HK-2 (cell line): ENCODE results near the gene SETDB2.
"Not testable (repeated sequence)": the region's sequence is repeated elsewhere in the genome, so short reads cannot be mapped to it uniquely, and the experiment has no call there.

Source experiments
- DNase-seq: peaks from one replicate; pipeline ENCODE4 v3.0.0-alpha.2; 2018; ENCODE audit not compliant: unreplicated experiment

The SETDB2 gene

DNA sequence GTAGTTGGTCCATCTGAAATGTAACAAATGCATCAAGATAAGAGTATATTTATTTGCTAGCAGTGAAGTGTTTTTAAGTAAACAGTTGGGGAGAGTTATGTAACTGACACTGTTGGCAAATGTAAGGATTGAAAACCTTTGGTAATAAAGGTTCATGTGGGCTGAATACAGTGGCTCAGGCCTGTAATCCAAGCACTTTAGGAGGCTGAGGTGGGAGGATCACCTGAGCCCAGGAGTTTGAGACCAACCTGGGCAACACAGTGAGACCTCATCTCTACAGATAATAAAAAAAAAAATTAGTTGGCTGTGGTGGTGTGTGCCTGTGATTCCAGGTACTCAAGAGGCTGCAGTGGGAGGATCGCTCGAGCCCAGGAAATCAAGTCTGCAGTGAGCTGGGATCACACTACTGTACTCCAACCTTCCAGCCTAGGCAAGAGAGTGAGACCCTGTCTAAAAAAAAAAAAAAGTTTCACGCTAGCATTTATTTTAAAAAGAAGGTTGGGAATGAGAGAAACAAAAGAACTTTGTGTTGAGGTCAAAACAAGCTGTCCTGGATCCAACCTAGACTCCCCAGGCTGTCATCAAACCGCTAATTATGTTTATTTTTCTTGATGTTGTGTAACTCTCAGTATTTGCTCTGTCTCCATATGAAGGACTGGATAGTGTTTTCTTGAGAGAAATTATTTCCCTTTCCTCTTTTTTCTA is 20.7 kb downstream of the SETDB2 start:
- DNase-seq: no peak

DNA sequence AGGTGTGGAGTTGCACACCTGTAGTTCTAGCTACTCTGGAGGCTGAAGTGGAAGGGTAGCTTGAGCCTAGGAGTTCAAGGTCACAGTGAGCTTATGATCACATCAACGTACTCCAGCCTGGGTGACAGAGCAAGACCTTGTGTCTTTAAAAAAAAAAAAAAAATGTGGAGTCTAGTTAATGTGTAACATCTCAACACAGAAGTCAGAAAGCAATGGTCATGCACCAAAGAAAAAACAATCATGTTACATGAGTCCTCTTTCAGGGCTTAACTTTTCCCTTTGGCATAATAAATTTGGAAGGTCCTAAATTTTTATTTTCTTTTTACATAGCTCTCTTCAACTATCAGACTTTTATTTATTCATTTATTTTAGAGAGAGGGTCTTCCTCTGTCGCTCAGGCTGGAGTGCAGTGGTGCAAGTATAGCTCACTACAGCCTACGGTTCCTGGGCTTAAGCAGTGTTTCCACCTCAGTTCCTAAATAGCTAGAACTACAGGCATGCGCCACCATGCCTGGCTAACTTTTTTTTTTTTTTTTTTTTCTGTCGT is 22.3 kb downstream of the SETDB2 start:
- DNase-seq: no peak

DNA sequence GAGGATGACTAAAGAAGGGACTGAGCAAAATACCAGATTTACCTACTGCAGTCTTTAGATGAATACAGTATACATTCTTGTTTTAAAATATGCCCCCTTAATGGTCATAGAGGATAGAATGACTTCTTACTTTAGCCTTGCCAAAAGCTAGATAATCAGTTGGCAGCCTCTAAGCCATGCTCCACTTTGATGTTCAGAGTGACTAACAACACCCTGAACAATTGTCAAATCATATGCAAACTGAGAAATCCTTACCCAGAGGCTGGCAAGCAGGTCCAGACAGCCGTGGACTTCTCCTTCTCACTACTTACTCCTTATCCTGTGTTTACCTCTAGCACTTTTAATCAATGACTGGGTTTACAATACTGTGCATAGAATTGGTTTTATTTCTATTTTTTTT is 28.1 kb downstream of the SETDB2 start:
- DNase-seq: no peak

DNA sequence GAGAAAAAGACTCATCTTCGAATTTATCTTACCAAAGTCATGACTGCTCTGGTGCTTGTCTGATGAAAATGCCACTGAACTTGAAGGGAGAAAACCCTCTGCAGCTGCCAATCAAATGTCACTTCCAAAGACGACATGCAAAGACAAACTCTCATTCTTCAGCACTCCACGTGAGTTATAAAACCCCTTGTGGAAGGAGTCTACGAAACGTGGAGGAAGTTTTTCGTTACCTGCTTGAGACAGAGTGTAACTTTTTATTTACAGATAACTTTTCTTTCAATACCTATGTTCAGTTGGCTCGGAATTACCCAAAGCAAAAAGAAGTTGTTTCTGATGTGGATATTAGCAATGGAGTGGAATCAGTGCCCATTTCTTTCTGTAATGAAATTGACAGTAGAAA is 32.5 kb downstream of the SETDB2 start:
- no peak for DNase-seq

DNA sequence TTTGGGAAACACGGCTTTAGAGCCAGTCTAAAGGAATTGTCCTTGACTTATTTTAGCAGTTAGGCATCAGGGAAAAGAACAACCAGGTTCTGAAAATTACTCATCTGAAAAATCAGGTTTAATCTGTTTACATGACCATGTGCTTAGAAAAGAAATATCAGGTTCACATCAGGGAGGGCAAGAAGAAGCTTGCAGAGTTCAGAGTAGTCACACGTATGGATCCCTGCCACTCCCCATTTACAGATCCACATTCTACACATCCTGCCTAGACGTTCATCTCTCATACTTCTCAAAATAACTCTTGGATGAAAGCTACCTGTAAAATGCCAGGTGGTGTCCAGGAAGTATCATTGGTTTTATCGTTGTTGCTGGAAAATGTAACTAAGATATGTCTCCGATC is 37.7 kb downstream of the SETDB2 start:
- DNase-seq: no peak

DNA sequence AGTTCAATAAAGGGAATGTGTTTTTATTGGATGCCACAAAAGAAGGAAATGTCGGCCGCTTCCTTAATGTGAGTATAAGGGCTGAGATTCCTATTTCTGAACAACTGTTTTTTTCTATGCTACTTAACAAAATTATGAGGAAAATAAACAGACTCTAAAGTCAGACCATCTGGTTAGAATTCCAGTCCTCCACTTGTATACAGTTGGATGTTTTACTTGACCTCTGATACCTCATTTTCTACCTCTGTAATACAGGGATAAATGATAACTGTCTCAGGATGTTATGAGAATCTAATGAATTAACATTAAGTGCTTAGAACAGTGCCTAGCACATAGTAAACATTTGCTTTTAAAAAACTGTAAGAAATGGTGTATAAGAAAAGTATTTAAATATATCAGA is 44.5 kb downstream of the SETDB2 start:
- no peak for DNase-seq

DNA sequence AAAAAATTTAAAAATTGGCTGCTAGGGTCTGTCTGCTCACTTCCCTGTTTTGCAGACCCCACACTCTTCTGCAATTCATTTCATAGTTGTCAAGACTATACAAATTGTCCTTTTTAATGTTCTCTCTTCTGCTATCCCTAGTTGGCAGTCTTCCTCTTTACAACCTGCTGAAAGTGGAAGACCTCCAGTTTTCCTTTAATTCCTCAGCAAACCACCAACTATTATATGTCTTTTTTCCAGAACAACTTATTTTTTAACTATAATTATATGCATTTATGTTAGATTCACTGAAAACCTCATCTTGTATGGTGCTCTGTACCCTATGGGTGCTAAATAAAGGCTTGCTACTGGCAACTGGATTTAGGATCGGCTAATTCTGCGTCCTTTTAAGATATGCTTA is 50.6 kb downstream of the SETDB2 start:
- no peak for DNase-seq

DNA sequence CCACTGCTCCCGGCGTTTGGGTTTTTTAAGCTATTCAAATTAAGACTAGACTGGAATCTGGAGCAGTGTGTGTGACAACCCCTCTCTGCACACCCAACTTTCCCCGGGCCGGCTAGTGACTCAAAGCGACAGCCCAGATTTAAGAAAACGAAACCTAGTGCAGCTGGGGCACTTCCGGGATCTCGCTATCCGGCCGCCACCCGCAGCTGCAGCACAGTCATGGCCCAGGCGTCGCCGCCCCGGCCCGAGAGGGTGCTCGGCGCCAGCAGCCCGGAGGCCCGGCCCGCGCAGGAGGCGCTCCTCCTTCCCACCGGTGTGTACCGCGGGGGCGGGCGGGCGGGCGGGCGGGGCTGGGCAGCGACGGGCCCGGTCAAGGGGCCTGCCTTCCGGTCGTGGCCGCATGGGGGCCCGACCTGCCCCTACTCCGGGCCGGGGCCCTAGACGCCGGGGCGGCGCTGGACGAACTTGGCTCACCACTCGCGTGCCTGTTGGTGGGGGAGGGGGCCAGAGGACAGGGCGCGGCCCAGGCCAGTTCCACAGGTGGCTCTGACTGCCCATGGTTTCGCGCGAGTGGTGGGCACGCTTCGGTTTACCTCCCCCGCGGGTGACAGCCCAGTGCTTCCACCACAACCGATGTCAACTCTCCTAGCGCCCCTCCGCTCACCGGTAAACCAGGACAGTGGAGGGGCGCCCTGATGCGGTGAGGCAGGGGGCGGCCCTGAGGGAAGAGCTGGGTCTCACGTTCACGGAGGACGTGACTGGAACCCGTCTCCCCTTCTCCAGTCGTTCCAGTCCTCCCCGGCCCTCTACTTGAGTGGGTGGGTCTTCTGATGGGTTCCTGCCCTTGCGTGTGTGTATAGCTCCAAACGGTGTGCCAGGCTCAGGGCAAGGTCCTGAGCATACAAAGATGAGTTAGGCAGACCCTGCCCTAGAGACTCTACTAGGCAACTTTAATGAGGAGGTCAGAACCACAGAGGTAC is 52.0 kb downstream of the SETDB2 start, which contains the start of gene PHF11:
Gene PHF11, plus strand, starts transcription at position 171 of the 980 bp plus-strand sequence. Its CDS starts 49 bp downstream, at position 220.
- peak; percentile 31 for DNase-seq

DNA sequence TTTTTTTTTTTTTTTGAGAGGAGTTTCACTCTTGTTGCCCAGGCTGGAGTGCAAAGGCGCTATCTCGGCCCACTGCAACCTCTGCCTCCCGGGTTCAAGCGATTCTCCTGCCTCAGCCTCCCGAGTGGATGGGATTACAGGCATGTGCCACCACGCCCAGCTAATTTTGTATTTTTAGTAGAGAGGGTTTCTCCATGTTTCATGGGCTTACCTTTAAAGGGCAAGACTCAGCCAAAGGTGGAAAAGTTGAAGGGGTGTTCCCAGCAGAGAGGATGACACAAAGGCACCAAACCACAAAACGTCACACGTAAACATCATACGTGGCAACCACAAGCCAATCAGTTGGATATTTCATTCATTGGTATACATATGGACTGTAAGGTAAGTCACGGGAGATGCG is 52.8 kb downstream of the SETDB2 start:
- not testable (repeated sequence) for DNase-seq

DNA sequence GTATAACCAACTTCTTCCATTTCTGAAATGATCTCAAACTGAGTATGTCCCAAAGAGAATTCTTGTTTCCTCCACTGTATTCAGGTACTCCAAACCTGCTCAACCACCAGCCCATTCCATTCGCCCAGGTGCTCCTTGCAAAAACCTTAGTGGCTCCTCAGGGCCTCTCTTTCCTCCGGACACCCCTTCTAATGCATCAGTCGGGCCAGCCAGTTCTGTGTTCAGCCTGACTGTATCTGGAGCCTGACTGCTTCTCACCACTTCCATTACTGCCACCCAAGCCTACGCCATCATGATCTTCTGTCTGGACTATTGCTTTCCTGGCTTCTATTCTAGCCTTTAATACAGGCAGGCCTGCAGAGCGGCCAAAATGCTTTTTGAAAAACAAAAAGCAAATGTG is 53.2 kb downstream of the SETDB2 start:
- DNase-seq: no peak

DNA sequence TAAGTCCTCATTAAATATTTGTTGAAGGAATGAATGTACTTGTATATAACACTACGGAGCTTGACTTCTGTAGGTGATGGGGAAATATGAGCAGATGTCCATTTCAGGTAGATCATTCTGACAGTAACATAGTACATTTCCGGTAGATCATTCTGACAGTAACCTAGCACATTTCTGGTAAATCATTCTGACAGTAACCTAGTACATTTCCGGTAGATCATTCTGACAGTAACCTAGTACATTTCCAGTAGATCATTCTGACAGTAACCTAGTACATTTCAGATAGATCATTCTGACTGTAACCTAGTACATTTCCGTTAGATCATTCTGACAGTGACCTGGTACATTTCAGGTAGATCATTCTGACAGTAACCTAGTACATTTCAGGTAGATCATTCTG is 54.1 kb downstream of the SETDB2 start:
- no peak for DNase-seq

DNA sequence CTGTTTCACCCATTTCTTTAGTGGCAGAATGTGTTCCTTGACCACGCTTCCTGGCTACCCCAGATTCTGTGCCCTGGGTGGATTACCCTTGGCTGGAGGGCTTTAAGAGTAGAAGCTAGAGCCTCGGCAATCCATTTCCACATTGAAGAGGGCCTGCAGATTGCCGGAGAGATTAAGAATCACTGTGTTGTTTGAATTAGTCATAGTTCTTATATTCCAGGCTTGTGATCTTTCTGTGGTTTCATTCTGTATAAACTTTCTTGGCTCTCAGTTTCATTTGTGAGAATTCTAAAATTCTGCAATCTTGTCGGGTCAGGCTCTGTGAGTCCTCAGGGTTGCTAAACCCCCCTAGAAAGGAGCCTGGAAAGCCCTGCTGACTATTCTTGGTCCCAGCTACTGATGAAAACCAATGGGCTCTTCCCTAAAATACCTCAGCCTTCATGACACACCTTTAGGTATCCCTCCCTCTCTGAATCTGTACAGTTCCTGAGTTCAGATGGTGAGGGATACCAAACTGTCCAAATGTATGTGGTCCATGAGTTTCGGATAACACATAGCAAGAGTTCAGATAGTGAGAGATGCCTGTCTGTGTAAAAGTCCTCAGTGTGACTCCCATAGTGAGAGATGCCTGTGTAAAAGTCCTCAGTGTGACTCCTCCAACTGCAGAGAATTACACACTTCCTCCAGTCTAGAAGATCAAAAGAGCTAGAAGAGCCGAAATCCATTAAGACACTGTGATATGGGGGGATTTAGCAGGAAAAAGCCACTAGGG is 56.0 kb downstream of the SETDB2 start:
- no peak for DNase-seq

DNA sequence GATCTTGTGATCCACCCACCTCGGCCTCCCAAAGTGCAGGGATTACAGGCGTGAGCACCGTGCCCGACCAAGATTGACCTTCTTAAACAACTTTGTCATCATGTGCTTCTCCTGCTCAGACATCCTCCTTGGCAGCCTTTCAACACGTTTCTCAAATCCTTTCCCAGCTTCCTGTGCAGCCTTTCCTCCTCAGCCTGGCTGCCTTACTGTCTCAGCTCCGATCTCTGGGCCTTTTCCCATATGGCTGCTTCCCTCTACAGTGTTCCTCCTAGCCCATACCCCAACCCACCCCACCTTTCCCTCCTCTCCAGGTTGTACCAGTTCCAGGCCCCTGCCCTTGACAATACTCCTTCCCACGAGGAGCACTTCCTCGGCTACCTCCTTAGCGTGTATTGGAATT is 58.9 kb downstream of the SETDB2 start:
- no peak for DNase-seq

DNA sequence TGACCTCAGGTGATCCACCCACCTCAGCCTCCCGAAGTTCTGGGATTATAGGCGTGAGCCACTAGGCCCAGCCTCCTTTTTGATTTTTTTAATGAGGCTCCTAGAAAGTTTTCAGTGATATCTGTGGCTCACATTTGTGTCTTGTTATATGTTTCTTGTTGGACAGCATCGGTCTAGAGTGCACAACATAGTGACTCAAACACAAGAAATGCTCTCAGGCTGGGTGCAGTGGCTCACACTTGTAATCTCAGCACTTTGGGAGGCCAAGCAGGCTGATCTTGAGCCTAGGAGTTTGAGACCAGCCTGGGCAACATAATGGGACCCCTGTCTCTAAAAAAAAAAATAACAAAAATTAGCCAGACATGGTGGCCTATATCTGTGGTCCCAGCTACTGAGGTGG is 59.9 kb downstream of the SETDB2 start:
- DNase-seq: no peak

DNA sequence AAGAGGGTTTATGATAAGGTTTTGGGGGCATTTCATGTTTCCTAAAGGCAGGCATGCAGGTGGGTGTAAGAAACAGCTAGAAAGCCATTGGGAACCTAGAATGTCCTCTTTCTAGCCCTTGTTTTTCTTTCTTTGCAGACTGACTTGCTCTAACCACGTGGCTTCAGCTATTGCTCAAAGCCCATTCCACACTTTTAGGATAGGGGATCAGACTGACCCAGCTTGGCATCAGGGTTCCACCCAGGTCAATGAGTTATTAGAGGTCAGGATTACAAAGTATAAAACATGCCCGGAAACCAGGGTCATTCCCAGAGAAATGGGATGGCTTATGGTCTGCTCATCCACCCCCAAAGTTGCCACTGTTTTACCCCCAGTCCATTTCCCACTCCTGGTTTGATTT is 68.5 kb downstream of the SETDB2 start:
- DNase-seq: no peak

DNA sequence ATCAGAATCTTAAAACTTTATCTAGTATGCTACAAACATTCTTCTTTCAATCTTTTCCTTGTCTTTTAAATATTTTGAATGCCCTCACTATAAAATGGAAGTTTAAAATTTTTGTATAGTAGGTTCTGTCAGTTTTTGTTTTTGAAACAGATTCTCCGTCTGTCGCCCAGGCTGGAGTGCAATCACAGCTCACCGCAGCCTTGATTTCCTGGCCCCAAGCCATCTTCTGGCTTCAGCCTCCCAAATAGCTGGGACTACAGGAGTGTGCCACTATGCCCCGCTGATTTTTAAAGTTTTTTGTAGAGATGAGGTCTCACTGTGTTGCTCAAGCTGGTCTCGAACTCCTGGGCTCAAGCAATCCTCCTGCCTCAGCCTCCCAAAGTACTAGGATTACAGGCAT is 72.4 kb downstream of the SETDB2 start:
- no peak for DNase-seq

DNA sequence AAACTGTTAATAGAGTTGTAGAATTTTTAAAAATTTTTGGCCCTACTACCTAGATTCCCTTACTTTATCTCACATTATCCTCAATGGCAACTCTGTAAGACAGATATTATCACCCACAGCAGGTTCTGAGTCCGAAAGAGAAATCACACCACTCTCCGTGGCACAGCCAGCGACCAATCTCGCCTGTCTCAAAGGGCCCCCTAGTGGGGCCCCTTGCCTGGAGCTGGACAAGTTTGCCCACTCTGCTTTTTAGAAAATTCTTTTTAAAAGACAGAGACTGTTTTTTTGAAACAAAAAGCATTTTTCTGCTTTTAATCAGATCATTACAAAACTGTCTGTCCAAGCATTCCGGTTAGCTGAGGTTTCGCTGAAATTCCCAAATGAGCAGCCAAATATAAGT is 73.4 kb downstream of the SETDB2 start:
- DNase-seq: no peak

DNA sequence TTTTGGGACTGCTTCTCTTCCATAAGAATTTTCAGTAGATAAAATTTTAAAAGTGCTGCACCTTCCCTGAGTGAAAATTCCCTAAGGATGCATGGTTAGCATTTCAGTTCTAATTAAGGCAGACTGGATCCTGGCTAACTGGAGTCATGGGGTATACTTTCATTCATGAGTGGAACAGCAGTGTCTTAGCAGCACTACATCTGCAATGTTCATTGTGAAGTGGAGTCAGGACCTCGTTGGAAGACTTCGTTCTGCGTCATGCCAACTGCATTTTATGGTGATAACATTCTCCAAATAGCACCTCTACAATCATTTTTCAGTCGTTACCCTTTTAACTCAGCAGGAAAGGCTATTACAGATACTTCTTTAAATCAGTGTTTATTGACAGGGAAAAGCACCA is 77.2 kb downstream of the SETDB2 start:
- DNase-seq: no peak

DNA sequence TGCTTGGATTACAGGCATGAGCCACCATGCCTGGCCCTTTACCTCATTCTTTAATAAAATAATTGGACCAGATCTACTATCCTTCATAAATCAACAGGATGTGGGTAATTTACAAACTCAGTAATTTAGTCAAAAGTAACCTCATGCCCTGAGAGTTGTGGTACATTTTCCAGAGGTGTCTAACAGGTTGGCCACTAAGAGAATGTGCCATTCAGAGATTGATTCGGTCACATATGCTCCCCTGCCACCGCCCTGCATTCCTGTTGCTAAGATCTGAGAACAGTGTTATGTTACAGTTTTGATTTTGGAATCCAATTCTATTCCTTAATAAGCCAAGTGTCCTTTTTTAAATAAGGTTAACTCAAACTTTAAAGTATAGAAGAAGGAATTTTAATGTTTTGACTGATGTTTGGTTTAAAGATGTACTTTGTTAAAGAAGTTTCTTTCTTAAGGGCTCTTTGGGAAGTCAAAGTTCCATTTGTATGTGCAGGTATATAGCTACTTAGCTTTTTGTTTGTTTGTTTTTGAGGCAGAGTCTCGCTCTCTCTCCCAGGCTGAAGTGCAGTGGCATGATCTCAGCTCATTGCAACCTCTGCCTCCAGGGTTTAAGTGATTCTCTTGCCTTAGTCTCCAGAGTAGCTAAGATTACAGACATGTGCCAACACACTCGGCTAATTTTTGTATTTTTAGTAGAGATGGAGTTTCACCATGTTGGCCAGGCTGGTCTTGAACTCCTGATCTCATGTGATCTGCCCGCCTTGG is 80.8 kb downstream of the SETDB2 start:
- no peak for DNase-seq

DNA sequence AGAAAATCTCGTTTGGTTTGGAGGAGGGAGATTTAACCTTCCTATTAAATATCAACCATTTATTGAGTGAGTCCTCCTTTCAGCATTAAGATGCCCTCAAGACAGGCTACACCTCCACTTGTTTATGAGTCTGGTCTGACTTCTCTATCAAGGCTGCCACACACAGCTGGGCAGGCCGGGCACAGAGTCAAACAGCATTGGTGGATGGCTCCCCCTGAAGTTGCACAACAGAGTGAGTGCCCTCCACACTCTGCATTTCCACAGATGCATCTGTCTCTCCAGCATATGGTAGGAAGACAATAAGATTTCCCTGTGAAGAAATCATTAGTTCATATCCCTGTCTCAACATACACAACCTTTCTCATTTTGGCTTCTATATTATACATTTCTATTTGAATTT is 83.0 kb downstream of the SETDB2 start:
- no peak for DNase-seq

DNA sequence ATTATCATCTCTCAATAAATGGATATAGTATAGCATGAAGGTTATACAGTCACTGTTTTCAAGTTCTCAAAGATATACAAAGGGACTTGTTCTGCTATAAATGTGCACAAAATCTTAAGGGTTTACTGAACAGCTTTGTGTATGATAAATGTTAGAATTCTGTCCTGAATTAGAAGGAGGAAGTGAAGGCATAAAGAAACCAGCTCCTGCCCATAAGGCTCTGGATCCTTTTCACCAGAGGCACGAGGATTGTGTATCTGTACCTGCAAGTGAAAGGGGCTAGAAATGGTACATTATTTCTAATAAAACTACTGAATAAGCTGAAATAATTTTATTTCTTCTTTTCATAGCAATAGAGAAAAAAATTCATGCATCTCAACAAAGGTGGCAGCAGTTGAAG is 84.1 kb downstream of the SETDB2 start:
- no peak for DNase-seq
